K562 (cell line): Measurements from ENCODE around the gene KCP. TPM values are rescaled to one million over a fixed set of nuclear protein-coding genes. Genes with fewer than 3 reads are reported as not detected.
A peak's percentile ranks its signal among the peaks of the same experiment; 100 is the strongest.

ENCODE experiments used
- IRF2 ChIP-seq: sonication (generic); formaldehyde crosslinking; IDR thresholded peaks from 2 replicates; pipeline ENCODE4 v1.8.1; 2022; ENCODE audit warnings: mild to moderate bottlenecking, missing genetic modification reagents
- LARP7 ChIP-seq: fragments of 450-650 bp; IDR thresholded peaks from 2 replicates; pipeline ENCODE4 v1.6.1; 2016
- NR0B1 ChIP-seq: fragments of 450-650 bp; IDR thresholded peaks from one replicate; pipeline ENCODE4 v1.6.1; 2018; ENCODE audit warnings: mild to moderate bottlenecking, moderate library complexity; ENCODE audit not compliant: partially characterized antibody
- PURB ChIP-seq: sonication (generic); formaldehyde crosslinking; IDR thresholded peaks from 2 replicates; pipeline ENCODE4 v1.9.0; 2021; ENCODE audit warnings: low read depth, mild to moderate bottlenecking, missing genetic modification reagents
- RBM22 ChIP-seq: fragments of 200-400 bp; formaldehyde crosslinking; IDR thresholded peaks from 2 replicates; pipeline ENCODE4 v1.6.1; 2018; ENCODE audit warnings: low read length, low read depth; ENCODE audit not compliant: poor library complexity, severe bottlenecking
- ZBED1 ChIP-seq: IDR thresholded peaks from 2 replicates; pipeline ENCODE4 v1.6.1; 2014
- ZNF197 ChIP-seq: fragments of 200-800 bp; sonication (Bioruptor generic); IDR thresholded peaks from 2 replicates; pipeline ENCODE4 v1.6.1; 2016; ENCODE audit warnings: low read depth, missing genetic modification characterization, missing compliant biosample characterization
- ZNF717 ChIP-seq: fragments of 250-450 bp; sonication (Bioruptor Pico); IDR thresholded peaks from 2 replicates; pipeline ENCODE4 v1.5.0; 2021
- polyA plus RNA-seq, 8 experiments: library from polyadenylated mRNA; depleted of rRNA in 4 of 8; stranded (reverse) in 5 of 8; unstranded in 3 of 8; fragments of >200 nt; fragmentation: Nextera tagmentation in 2 of 8; fragmentation: Illumina TruSeq in 1 of 8; extraction: Ambion mirVana in 2 of 8; extraction: Trizol in 1 of 8; gene quantifications; 2 replicates each; pipeline versions ENCODE4 v1.2.1 to v1.2.3, GENCODE V29; 2011 to 2014; ENCODE audit warnings: inconsistent platforms in 1 of 8, missing spikeins in 1 of 8
- total RNA-seq, 7 experiments: library from RNA; depleted of rRNA in 6 of 7; stranded (reverse); fragments of >200 nt in 6 of 7; fragmentation: Illumina TruSeq in 2 of 7; extraction: Trizol in 2 of 7; gene quantifications; 2 replicates each; pipeline versions ENCODE4 v1.2.1 to v1.2.3, GENCODE V29; 2011 to 2021; ENCODE audit warnings: low replicate concordance in 1 of 7
- TF ChIP-seq, protein P1 (sequence below): sonication (generic); formaldehyde crosslinking; IDR thresholded peaks from 2 replicates; pipeline ENCODE4 v1.9.0; 2022; ENCODE audit warnings: mild to moderate bottlenecking, missing genetic modification reagents
- TF ChIP-seq, protein P2 (sequence below): fragments of 250-450 bp; sonication (Bioruptor Pico); IDR thresholded peaks from 2 replicates; pipeline ENCODE4 v1.8.0; 2022; ENCODE audit warnings: inconsistent platforms

The KCP gene
- total and polyA plus RNA-seq, 9 of the 15 experiments (the other 6 are each of a cell fraction or from before 2014, with no cell fraction given) = 0.06 to 0.17 (median 0.12) TPM; not detected in 3

DNA sequence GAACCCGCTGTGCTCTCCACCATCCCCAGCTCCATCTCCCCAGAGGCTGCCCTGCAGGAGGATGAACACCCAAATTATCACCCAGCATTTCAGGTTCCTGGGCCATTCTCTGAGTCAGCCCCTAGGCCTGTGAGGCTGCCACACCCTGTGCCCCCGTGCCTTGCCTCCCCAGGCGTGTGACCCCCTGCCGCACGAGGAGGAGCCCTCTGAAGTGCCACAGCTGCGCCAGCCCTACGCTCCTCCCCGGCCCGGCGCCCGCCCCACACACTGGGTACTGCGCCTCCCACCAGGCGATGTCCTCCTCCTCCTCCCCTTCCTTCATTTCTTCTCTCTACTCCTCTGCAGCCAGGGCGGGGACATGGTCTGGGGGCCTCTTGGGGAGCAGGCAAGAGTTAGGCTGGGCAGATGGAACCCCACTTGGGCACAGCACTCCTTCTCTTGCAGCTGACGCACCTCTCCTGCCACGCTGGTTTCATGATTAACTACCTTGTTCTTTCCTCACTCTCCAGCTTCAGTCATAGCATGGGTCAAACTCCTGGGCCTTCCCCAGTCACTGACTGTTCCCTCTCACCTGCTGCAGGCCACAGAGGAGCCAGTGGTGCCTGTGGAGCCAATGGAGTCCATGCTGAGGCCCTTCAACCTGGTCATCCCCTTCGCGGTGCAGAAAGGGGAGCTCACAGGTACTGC lies 60.6 kb downstream of the KCP start (continued):
- TF ChIP-seq NR0B1 (no peak), IRF2 (no peak), LARP7 (no peak), ZNF197 (no peak), PURB (CRISPR knock-in tag) (no peak), RBM22 (peak; percentile 78), ZBED1 (no peak), ZNF717 (no peak)
- TF ChIP-seq, protein P1, sequence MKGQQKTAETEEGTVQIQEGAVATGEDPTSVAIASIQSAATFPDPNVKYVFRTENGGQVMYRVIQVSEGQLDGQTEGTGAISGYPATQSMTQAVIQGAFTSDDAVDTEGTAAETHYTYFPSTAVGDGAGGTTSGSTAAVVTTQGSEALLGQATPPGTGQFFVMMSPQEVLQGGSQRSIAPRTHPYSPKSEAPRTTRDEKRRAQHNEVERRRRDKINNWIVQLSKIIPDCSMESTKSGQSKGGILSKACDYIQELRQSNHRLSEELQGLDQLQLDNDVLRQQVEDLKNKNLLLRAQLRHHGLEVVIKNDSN (CRISPR knock-in tag) = no peak
- TF ChIP-seq, protein P2, sequence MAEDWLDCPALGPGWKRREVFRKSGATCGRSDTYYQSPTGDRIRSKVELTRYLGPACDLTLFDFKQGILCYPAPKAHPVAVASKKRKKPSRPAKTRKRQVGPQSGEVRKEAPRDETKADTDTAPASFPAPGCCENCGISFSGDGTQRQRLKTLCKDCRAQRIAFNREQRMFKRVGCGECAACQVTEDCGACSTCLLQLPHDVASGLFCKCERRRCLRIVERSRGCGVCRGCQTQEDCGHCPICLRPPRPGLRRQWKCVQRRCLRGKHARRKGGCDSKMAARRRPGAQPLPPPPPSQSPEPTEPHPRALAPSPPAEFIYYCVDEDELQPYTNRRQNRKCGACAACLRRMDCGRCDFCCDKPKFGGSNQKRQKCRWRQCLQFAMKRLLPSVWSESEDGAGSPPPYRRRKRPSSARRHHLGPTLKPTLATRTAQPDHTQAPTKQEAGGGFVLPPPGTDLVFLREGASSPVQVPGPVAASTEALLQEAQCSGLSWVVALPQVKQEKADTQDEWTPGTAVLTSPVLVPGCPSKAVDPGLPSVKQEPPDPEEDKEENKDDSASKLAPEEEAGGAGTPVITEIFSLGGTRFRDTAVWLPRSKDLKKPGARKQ (CRISPR knock-in tag) = no peak
- TF ChIP-seq, all 486 proteins: peak for 4
